OCI-LY7 (cell line): Measurements from ENCODE around the gene PHTF1. TPM values are rescaled to one million over a fixed set of nuclear protein-coding genes. Genes with fewer than 3 reads are reported as not detected.

Experiments
- BruUV-seq: library from RNA; stranded (reverse); fragments of 400-500 nt; replicated peaks from 2 replicates; lab custom pipeline; 2021; lab: Mats Ljungman, UMichigan
- CTCF ChIA-PET: fragments of 300-600 bp; sonication (Branson Sonifier 250); formaldehyde crosslinking; loops from one replicate; lab custom pipeline; 2022; ENCODE audit warnings: antibody characterized with exemption; ENCODE audit not compliant: unreplicated experiment; lab: Charles Lee
- POLR2A ChIA-PET: fragments of 300-600 bp; sonication (Branson Sonifier 250); formaldehyde crosslinking; loops from one replicate; lab custom pipeline; 2022; ENCODE audit warnings: antibody characterized with exemption; lab: Charles Lee
- DNase-seq: peaks from one replicate; pipeline ENCODE4 v3.0.0-alpha.2; 2015; ENCODE audit warnings: low spot score
- H2AFZ ChIP-seq: fragments of 200-600 bp; sonication (generic), shearing (Covaris generic); 2 replicates; pipeline ENCODE4 v1.6.1; 2014; ENCODE audit warnings: mild to moderate bottlenecking, antibody characterized with exemption, low read length, moderate library complexity
- H3K27ac ChIP-seq: fragments of 200-600 bp; sonication (generic); 2 replicates; pipeline ENCODE4 v1.5.1; 2014; ENCODE audit warnings: mixed run types, low read depth, mild to moderate bottlenecking, moderate library complexity, low read length, inconsistent platforms; ENCODE audit not compliant: poor library complexity, severe bottlenecking
- H3K36me3 ChIP-seq: fragments of 200-600 bp; sonication (generic); 2 replicates; pipeline ENCODE4 v1.6.1; 2014; ENCODE audit warnings: mild to moderate bottlenecking, antibody characterized with exemption, low read length, moderate library complexity, mixed read lengths; ENCODE audit not compliant: insufficient read depth
- H3K4me1 ChIP-seq: fragments of 200-600 bp; sonication (generic); 2 replicates; pipeline ENCODE4 v1.5.1; 2014; ENCODE audit warnings: mild to moderate bottlenecking, low read length; ENCODE audit not compliant: insufficient read depth, poor library complexity, severe bottlenecking
- H3K4me2 ChIP-seq: fragments of 200-600 bp; sonication (generic); 2 replicates; pipeline ENCODE4 v1.6.1; 2014; ENCODE audit warnings: mild to moderate bottlenecking, low read length
- H3K4me3 ChIP-seq: fragments of 200-600 bp; sonication (generic); 2 replicates; pipeline ENCODE4 v1.5.1; 2014; ENCODE audit warnings: mild to moderate bottlenecking, low read depth, low read length; ENCODE audit not compliant: poor library complexity, severe bottlenecking
- H3K79me2 ChIP-seq: fragments of 200-600 bp; sonication (generic); 2 replicates; pipeline ENCODE4 v1.6.1; 2016; ENCODE audit warnings: low read depth, mild to moderate bottlenecking, low read length, moderate library complexity, mixed read lengths; ENCODE audit not compliant: insufficient read depth
- H3K9me2 ChIP-seq: fragments of 200-600 bp; sonication (generic); 2 replicates; pipeline ENCODE4 v1.6.1; 2016; ENCODE audit warnings: mild to moderate bottlenecking, low read length, mixed read lengths; ENCODE audit not compliant: insufficient read depth
- H3K9me3 ChIP-seq: fragments of 200-600 bp; sonication (generic); 2 replicates; pipeline ENCODE4 v1.6.1; 2014; ENCODE audit warnings: mild to moderate bottlenecking, mixed run types, low read length, mixed read lengths
- H4K20me1 ChIP-seq: fragments of 200-600 bp; sonication (generic); 2 replicates; pipeline ENCODE4 v1.6.1; 2014; ENCODE audit warnings: mild to moderate bottlenecking, antibody characterized with exemption, low read length, moderate library complexity, mixed read lengths; ENCODE audit not compliant: insufficient read depth
- EZH2phosphoT487 ChIP-seq: fragments of 200-600 bp; sonication (generic); IDR thresholded peaks from 2 replicates; pipeline ENCODE4 v1.6.1; 2018; ENCODE audit warnings: low read depth, borderline replicate concordance, mild to moderate bottlenecking, mixed run types, antibody characterized with exemption, low read length, moderate library complexity, mixed read lengths
- intact Hi-C: fragments of 100-400 bp; cut with micrococcal nuclease; formaldehyde crosslinking; loops from one replicate; pipeline ENCODE4 v1.10.0; 2022; ENCODE audit not compliant: unreplicated experiment
- total RNA-seq, 2 experiments: library from RNA; depleted of rRNA in 1 of 2; stranded (reverse); fragments of >200 nt in 1 of 2; shearing (Covaris generic) in 1 of 2; gene quantifications; 2 replicates each; pipeline ENCODE4 v1.2.3, GENCODE V29; 2014 to 2022
- TF ChIP-seq, protein P1 (sequence below): fragments of 200-600 bp; sonication (generic); conservative IDR thresholded peaks from 2 replicates; pipeline ENCODE4 v1.5.1; 2014; ENCODE audit warnings: mild to moderate bottlenecking, antibody characterized with exemption, low read length, moderate library complexity, mixed read lengths

The PHTF1 gene
- total RNA-seq, 2 experiments from 2014 or later: 11.8 to 18.8 TPM

DNA sequence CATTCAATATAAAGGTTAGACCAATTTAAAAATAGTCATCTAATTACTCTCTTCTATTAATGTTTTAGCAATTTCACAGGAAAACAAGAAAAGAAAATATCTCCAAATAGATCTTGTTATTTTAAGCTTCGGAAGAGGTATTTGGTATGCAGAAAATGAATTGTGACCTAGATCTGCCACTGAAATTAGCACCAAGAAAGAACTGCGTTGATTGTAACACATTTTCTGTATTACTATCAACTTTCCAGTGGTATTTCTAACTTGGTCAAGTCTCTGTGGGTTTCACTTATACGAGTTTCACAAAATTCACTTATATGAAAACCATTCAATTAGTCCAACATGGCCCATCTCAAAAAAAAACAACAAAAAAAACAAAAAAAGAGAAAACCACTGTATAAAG lies 41.2 kb upstream of the PHTF1 start:
- no peaks in the 10 kb centered on the region for H3K9me2 ChIP-seq
- TF ChIP-seq, protein P1, sequence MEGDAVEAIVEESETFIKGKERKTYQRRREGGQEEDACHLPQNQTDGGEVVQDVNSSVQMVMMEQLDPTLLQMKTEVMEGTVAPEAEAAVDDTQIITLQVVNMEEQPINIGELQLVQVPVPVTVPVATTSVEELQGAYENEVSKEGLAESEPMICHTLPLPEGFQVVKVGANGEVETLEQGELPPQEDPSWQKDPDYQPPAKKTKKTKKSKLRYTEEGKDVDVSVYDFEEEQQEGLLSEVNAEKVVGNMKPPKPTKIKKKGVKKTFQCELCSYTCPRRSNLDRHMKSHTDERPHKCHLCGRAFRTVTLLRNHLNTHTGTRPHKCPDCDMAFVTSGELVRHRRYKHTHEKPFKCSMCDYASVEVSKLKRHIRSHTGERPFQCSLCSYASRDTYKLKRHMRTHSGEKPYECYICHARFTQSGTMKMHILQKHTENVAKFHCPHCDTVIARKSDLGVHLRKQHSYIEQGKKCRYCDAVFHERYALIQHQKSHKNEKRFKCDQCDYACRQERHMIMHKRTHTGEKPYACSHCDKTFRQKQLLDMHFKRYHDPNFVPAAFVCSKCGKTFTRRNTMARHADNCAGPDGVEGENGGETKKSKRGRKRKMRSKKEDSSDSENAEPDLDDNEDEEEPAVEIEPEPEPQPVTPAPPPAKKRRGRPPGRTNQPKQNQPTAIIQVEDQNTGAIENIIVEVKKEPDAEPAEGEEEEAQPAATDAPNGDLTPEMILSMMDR: no peak
- TF ChIP-seq EZH2phosphoT487: no peak
- H3K36me3 ChIP-seq: peaks cover 47% of the 10 kb centered on the region
- intact Hi-C loops: no loop called here
- CTCF ChIA-PET: no interaction called here
- DNase-seq: no peak
- no peak overlapping the region for H3K27ac ChIP-seq
- H3K9me3 ChIP-seq: no peaks in the 10 kb centered on the region
- POLR2A ChIA-PET: interaction anchor here (1.8 kb wide), 1 partner anchor 40 kb away, joined by 6 read pairs; no protein-coding TSS in a partner anchor
- H2AFZ ChIP-seq: no peak overlapping the region
- no TSS peak for BruUV-seq
- peaks cover 21% of the 10 kb centered on the region for H4K20me1 ChIP-seq
- no peak overlapping the region for H3K4me2 ChIP-seq
- H3K79me2 ChIP-seq: peaks cover 78% of the 10 kb centered on the region
- H3K4me1 ChIP-seq: no peaks in the 10 kb centered on the region
- H3K4me3 ChIP-seq: no peak overlapping the region

DNA sequence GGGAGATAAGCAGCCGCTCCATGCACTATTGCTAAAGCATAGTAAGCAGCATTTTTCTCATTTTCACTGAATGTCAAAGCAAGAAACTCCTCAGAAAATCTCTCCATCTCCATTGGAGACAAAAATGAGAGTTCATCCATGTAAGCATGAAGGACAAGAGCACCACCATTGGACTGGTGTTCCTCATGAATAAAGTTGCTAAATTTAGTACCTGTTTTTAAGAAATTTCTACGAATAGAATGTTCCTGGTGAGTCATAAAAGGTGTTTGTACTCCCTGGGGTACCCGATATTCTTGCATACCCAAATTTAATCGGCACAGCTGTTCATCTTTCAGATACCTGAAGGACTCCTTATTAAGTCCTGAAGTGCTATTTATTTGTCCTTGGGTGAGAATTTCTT lies 38.2 kb upstream of the PHTF1 start:
- TF ChIP-seq EZH2phosphoT487: no peak
- TF ChIP-seq, protein P1: no peak
- ChIA-PET CTCF (no interaction called here), POLR2A (no interaction called here)
- Histone ChIP-seq H4K20me1 (peaks cover 16% of the 10 kb centered on the region), H3K36me3 (peaks cover 59% of the 10 kb centered on the region), H3K79me2 (peaks cover 48% of the 10 kb centered on the region), H3K4me2 (no peak overlapping the region), H3K9me2 (no peaks in the 10 kb centered on the region), H3K9me3 (no peaks in the 10 kb centered on the region), H2AFZ (no peak overlapping the region), H3K27ac (no peak overlapping the region), H3K4me1 (peaks cover 3% of the 10 kb centered on the region), H3K4me3 (no peak overlapping the region)
- intact Hi-C loops: no loop called here
- DNase-seq: no peak
- no TSS peak for BruUV-seq
